ENCODE measurements around the gene PTOV1.

GRCh38 chr19:49895566-49896297 is 44.8 kb downstream of the PTOV1 start:
- TF ChIP-seq CTCF (IDR thresholded peaks at IDR 0.05): no peak
- no peak for TF ChIP-seq SIN3A (IDR thresholded peaks at IDR 0.05; ENCODE audit: borderline replicate concordance, insufficient read depth, low read depth, low read length)
- TF ChIP-seq POLR2AphosphoS5 (IDR thresholded peaks at IDR 0.05; ENCODE audit: low read depth, low read length): no peak
- TF ChIP-seq REST (IDR thresholded peaks at IDR 0.05; ENCODE audit: insufficient read depth in 1 of 2, low read depth in 2 of 2, low read length in 1 of 2): no peak
- TF ChIP-seq TCF7L2 (IDR thresholded peaks at IDR 0.05; ENCODE audit: low read depth, low read length): no peak
